ENCODE measurements around the gene BUB1B. TPM values are rescaled to one million over a fixed set of nuclear protein-coding genes. Genes with fewer than 3 reads are reported as not detected.

BUB1B gene
- polyA plus RNA-seq, 1 donor from 2014 or later: 50.0 TPM

DNA sequence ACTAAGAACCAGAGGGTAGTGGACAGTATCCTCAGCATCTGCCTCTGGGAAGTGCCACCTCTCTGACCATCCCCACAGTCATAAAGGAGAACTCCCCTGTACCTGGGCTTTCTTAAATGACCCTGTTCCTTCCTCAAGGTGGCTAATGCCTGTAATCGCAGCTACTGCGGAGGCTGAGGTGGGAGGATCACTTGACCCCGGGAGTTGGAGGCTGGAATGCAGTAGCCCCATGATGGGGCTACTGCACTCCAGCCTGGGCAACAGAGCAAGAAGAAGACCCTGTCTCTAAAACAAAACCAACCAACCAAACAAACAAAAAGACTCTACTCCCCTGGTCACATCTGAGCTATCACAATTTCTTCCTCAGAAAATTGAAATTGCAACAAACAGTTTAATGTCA, 848 bp upstream of the BUB1B start:
- Histone ChIP-seq H3F3A (ENCODE audit: insufficient read depth, low read length, poor library complexity, severe bottlenecking) (no peaks in the 10 kb centered on the region), H3K9me2 (ENCODE audit: insufficient read depth, low read length) (no peaks in the 10 kb centered on the region), H3K9ac (ENCODE audit: low read length) (no peak overlapping the region), H3K36me3 (ENCODE audit: insufficient read depth, low read length) (no peaks in the 10 kb centered on the region), H3K79me2 (replicated peaks; ENCODE audit: insufficient read depth, low read length) (peaks cover 31% of the 10 kb centered on the region), H3K27ac (ENCODE audit: low read length) (no peak overlapping the region), H3K27me3 (ENCODE audit: insufficient read depth, low read depth, low read length) (no peaks in the 10 kb centered on the region), H3K9me3 (ENCODE audit: low read length) (no peaks in the 10 kb centered on the region), H2AFZ (ENCODE audit: low read depth, low read length) (no peak overlapping the region), H3K4me3 (ENCODE audit: low read length) (no peak overlapping the region), H4K20me1 (ENCODE audit: insufficient read depth) (no peaks in the 10 kb centered on the region), H3K4me2 (ENCODE audit: low read length) (no peak overlapping the region)
- TF ChIP-seq SMC3 (conservative IDR thresholded peaks at IDR 0.05; ENCODE audit: poor library complexity) (no peak), MXI1 (conservative IDR thresholded peaks at IDR 0.05; ENCODE audit: poor library complexity, severe bottlenecking) (no peak), POLR2AphosphoS5 (IDR thresholded peaks at IDR 0.05) (no peak), RAD21 (conservative IDR thresholded peaks at IDR 0.05) (no peak), TAF1 (IDR thresholded peaks at IDR 0.05; ENCODE audit: low read depth) (no peak), EZH2 (IDR thresholded peaks at IDR 0.05; ENCODE audit: borderline replicate concordance, insufficient read depth, low read length, poor library complexity, severe bottlenecking) (no peak), EP300 (conservative IDR thresholded peaks at IDR 0.05; ENCODE audit: poor library complexity, severe bottlenecking) (no peak)
- TF ChIP-seq, protein P1, sequence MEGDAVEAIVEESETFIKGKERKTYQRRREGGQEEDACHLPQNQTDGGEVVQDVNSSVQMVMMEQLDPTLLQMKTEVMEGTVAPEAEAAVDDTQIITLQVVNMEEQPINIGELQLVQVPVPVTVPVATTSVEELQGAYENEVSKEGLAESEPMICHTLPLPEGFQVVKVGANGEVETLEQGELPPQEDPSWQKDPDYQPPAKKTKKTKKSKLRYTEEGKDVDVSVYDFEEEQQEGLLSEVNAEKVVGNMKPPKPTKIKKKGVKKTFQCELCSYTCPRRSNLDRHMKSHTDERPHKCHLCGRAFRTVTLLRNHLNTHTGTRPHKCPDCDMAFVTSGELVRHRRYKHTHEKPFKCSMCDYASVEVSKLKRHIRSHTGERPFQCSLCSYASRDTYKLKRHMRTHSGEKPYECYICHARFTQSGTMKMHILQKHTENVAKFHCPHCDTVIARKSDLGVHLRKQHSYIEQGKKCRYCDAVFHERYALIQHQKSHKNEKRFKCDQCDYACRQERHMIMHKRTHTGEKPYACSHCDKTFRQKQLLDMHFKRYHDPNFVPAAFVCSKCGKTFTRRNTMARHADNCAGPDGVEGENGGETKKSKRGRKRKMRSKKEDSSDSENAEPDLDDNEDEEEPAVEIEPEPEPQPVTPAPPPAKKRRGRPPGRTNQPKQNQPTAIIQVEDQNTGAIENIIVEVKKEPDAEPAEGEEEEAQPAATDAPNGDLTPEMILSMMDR (IDR thresholded peaks at IDR 0.05; ENCODE audit: poor library complexity, severe bottlenecking): no peak
- TF ChIP-seq, protein P2, sequence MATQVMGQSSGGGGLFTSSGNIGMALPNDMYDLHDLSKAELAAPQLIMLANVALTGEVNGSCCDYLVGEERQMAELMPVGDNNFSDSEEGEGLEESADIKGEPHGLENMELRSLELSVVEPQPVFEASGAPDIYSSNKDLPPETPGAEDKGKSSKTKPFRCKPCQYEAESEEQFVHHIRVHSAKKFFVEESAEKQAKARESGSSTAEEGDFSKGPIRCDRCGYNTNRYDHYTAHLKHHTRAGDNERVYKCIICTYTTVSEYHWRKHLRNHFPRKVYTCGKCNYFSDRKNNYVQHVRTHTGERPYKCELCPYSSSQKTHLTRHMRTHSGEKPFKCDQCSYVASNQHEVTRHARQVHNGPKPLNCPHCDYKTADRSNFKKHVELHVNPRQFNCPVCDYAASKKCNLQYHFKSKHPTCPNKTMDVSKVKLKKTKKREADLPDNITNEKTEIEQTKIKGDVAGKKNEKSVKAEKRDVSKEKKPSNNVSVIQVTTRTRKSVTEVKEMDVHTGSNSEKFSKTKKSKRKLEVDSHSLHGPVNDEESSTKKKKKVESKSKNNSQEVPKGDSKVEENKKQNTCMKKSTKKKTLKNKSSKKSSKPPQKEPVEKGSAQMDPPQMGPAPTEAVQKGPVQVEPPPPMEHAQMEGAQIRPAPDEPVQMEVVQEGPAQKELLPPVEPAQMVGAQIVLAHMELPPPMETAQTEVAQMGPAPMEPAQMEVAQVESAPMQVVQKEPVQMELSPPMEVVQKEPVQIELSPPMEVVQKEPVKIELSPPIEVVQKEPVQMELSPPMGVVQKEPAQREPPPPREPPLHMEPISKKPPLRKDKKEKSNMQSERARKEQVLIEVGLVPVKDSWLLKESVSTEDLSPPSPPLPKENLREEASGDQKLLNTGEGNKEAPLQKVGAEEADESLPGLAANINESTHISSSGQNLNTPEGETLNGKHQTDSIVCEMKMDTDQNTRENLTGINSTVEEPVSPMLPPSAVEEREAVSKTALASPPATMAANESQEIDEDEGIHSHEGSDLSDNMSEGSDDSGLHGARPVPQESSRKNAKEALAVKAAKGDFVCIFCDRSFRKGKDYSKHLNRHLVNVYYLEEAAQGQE (IDR thresholded peaks at IDR 0.05; ENCODE audit: borderline replicate concordance): no peak

DNA sequence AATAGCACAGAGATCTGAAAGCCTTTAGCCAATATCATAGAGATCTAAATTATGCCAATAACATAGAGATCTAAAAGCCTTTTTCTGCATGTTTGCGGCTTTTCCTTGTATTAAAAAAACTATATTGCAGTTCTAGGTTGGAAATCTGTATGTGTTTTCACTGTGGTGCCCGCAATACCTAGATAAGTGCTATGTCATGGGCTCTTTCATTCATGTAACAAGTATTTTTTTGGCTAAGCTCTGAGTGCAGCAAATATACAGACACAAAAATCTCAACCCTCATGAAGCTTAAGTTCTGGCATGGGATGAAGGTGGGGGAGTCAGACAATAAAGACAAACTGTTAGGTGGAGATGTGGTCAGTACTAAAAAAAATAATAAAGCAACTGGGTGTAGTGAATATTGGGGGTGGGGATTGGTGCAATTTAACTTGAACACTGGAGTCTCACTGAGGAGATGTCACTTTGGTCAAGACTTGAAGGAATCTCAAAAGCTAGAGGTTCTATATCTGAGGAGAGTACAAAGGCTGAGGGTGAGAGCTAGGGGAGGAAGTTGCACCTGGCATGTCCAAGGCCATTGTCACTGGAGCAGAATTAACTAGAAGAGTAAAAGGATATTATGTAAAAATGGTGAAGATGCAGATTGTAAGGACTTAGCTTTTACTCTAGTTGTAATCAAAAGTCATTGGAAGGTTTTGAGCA, 973 bp downstream of the BUB1B start:
- Histone ChIP-seq H3K27ac (ENCODE audit: low read length) (no peak overlapping the region), H3F3A (ENCODE audit: insufficient read depth, low read length, poor library complexity, severe bottlenecking) (no peaks in the 10 kb centered on the region), H3K36me3 (ENCODE audit: insufficient read depth, low read length) (no peaks in the 10 kb centered on the region), H3K9me2 (ENCODE audit: insufficient read depth, low read length) (no peaks in the 10 kb centered on the region), H3K27me3 (ENCODE audit: insufficient read depth, low read depth, low read length) (no peaks in the 10 kb centered on the region), H3K4me3 (ENCODE audit: low read length) (peak overlapping the region; percentile 75), H3K9me3 (ENCODE audit: low read length) (no peaks in the 10 kb centered on the region), H2AFZ (ENCODE audit: low read depth, low read length) (no peak overlapping the region), H4K20me1 (ENCODE audit: insufficient read depth) (no peaks in the 10 kb centered on the region), H3K9ac (ENCODE audit: low read length) (no peak overlapping the region), H3K79me2 (replicated peaks; ENCODE audit: insufficient read depth, low read length) (peaks cover 31% of the 10 kb centered on the region), H3K4me2 (ENCODE audit: low read length) (peak overlapping the region; percentile 56)
- TF ChIP-seq RAD21 (conservative IDR thresholded peaks at IDR 0.05) (no peak), MXI1 (conservative IDR thresholded peaks at IDR 0.05; ENCODE audit: poor library complexity, severe bottlenecking) (no peak), POLR2AphosphoS5 (IDR thresholded peaks at IDR 0.05) (no peak), EP300 (conservative IDR thresholded peaks at IDR 0.05; ENCODE audit: poor library complexity, severe bottlenecking) (no peak), TAF1 (IDR thresholded peaks at IDR 0.05; ENCODE audit: low read depth) (no peak), EZH2 (IDR thresholded peaks at IDR 0.05; ENCODE audit: borderline replicate concordance, insufficient read depth, low read length, poor library complexity, severe bottlenecking) (no peak)
- TF ChIP-seq, protein P1 (IDR thresholded peaks at IDR 0.05; ENCODE audit: poor library complexity, severe bottlenecking): no peak
- TF ChIP-seq, protein P2 (IDR thresholded peaks at IDR 0.05; ENCODE audit: borderline replicate concordance): no peak
